ENCODE measurements around the gene RAB5IF.

DNA sequence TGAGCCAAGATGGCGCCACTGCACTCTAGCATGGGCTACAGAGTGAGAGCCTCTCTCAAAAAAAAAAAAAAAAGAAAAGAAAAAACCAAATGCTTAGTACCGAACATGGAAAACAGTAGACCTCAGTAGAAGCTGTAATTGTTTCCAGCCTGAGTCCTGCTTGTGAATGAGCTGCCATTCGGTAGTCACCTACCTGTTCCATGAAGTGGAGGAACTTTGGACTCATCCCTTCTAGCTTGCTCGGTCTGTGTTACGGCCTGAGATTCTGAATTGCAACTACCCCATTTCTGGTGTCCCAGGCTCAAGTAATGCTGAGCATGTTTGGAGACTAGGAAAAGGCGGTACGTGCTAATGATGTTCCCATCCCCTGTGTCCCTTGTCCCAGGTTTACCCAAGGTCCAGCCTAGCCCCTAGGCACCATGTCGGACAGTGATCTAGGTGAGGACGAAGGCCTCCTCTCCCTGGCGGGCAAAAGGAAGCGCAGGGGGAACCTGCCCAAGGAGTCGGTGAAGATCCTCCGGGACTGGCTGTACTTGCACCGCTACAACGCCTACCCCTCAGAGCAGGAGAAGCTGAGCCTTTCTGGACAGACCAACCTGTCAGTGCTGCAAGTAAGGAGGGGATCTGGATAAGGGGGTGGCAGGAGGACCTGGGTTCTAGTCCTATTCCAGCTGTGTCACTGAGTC is 27.1 kb upstream of the RAB5IF start:
- no peak for TF ChIP-seq TAF1 (IDR thresholded peaks at IDR 0.05; ENCODE audit: borderline replicate concordance, insufficient read depth, low read length)
- no peak for TF ChIP-seq POLR2AphosphoS5 (IDR thresholded peaks at IDR 0.05; ENCODE audit: low read depth, low read length)
- TF ChIP-seq, protein P1, sequence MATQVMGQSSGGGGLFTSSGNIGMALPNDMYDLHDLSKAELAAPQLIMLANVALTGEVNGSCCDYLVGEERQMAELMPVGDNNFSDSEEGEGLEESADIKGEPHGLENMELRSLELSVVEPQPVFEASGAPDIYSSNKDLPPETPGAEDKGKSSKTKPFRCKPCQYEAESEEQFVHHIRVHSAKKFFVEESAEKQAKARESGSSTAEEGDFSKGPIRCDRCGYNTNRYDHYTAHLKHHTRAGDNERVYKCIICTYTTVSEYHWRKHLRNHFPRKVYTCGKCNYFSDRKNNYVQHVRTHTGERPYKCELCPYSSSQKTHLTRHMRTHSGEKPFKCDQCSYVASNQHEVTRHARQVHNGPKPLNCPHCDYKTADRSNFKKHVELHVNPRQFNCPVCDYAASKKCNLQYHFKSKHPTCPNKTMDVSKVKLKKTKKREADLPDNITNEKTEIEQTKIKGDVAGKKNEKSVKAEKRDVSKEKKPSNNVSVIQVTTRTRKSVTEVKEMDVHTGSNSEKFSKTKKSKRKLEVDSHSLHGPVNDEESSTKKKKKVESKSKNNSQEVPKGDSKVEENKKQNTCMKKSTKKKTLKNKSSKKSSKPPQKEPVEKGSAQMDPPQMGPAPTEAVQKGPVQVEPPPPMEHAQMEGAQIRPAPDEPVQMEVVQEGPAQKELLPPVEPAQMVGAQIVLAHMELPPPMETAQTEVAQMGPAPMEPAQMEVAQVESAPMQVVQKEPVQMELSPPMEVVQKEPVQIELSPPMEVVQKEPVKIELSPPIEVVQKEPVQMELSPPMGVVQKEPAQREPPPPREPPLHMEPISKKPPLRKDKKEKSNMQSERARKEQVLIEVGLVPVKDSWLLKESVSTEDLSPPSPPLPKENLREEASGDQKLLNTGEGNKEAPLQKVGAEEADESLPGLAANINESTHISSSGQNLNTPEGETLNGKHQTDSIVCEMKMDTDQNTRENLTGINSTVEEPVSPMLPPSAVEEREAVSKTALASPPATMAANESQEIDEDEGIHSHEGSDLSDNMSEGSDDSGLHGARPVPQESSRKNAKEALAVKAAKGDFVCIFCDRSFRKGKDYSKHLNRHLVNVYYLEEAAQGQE (IDR thresholded peaks at IDR 0.05; ENCODE audit: insufficient read depth in 1 of 2, low read depth in 2 of 2, low read length in 2 of 2), result no peak
- no peak for TF ChIP-seq FOXP2 (optimal IDR thresholded peaks at IDR 0.05; ENCODE audit: borderline replicate concordance, extremely low read depth, extremely low read length, insufficient read depth)

All from PFSK-1 (cell line).